ENCODE measurements around the gene SH3RF3.

The SH3RF3 gene

DNA sequence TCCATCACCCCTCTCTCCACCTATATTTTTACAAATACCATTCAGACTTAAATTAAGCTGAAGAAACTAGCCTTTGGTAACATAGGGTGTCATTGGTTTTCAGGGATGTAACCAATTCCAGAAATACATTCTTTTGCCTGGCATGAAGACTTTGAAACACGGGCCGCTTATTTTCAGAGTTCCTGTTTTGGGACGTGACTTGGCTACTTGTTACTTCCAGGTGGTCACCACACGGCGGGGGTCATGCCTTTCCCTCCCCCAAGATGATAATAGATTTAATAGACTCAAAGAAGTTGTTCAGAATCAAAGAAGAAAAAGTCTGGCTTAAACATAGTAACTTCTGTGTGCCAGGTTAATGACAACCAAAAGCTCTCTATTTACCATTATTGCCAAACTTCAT is 374.2 kb downstream of the SH3RF3 start:
- no peak for DNase-seq (ENCODE audit: low read depth)

DNA sequence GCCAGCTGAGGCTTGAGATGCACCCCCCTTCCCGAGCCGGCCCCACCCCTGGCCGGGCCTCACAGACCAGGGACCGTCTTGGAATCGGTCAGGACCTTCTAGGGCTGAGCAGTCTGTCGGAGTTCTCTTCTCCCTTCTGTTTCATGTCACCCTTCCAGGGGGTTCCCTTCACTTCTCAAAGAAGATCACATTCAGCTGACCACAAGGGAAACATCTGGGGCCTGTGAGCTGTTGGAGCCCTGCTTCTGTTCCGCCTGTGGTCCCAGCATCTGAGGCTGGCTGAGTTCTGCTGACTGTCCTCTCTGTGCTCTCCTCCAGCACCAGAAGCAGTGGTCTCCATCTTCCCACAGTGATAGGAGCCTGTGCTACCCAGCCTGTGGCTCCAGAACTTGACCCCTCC is 378.2 kb downstream of the SH3RF3 start:
- no peak for DNase-seq (ENCODE audit: low read depth)

GRCh38 chr2:109507828-109508227 is 378.8 kb downstream of the SH3RF3 start:
- no peak for DNase-seq (ENCODE audit: low read depth)

GRCh38 chr2:109508556-109508955 is 379.6 kb downstream of the SH3RF3 start:
- no peak for DNase-seq (ENCODE audit: low read depth)

GRCh38 chr2:109510136-109511028 is 381.4 kb downstream of the SH3RF3 start:
- DNase-seq (ENCODE audit: low read depth): peak; percentile 69

GRCh38 chr2:109511168-109511567 is 382.2 kb downstream of the SH3RF3 start:
- DNase-seq (ENCODE audit: low read depth): no peak

GRCh38 chr2:109512076-109512475 is 383.1 kb downstream of the SH3RF3 start:
- no peak for DNase-seq (ENCODE audit: low read depth)

- DNase-seq (ENCODE audit: low read depth): no peak
Measured at GRCh38 chr2:109513230-109513629, 384.2 kb downstream of the SH3RF3 start.

DNA sequence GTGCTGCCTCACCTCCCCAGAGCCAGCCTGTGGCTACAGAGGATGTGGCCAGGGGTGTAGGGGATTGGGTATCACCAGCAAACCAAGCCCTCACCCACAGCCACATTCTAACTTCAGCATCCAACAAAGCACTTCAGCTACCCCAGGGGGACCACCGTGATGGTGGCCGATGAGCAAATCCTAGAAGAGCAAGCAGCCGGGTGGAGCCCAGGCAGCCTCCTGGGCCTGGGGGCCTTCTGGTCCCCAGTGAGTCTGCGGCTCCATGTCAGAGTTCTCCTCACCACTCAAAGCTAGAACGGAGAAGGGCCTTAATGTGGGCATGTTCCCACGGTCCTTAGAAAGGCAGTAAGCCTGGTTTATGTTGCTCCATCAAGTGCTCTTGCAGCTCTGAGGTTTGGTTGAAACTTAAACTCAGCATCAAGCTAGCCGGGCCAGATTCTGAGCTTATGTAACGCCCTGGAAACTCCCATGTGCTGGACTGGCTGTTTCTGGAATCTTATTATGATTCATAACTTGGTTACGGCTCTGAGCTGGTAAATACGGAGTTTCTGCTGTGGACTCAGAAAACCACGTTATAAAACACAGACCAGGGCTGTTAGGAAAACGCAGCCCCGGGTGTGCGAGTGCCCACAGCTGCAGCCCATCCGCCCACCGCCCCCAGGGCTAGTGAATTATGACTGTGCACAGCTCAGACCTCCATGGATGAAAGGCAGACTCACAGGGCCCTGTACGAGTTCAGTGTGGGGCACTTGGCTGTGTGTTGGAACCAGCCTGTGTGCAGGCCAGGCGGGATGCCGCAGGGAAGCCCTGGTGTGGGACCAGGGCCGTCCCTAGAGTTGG is 385.0 kb downstream of the SH3RF3 start:
- DNase-seq (ENCODE audit: low read depth): no peak

DNA sequence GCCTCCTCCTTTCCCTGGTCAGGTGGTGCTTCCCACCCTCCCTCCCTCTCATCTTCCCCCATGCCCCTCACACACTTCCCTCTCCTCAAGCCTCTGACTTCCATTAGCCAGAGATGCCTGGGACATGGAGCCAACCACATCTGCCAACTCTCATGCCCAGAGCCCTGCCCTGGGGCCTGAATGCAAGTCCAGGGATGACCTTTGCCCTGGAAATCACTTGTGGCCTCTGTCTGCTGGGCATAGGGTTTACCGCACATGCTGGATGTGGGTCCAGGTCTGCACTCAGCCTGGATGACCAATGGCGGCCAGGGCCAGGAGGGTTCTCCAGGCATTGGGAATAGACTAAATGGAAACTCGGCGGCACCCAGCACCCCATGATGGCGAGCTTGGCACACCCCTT is 385.9 kb downstream of the SH3RF3 start:
- DNase-seq (ENCODE audit: low read depth): no peak

- DNase-seq (ENCODE audit: low read depth): no peak
Measured at GRCh38 chr2:109516445-109517117, 387.6 kb downstream of the SH3RF3 start.

GRCh38 chr2:109517118-109517889 is 388.3 kb downstream of the SH3RF3 start:
- DNase-seq (ENCODE audit: low read depth): no peak

GRCh38 chr2:109519513-109519912 is 390.5 kb downstream of the SH3RF3 start:
- no peak for DNase-seq (ENCODE audit: low read depth)

DNA sequence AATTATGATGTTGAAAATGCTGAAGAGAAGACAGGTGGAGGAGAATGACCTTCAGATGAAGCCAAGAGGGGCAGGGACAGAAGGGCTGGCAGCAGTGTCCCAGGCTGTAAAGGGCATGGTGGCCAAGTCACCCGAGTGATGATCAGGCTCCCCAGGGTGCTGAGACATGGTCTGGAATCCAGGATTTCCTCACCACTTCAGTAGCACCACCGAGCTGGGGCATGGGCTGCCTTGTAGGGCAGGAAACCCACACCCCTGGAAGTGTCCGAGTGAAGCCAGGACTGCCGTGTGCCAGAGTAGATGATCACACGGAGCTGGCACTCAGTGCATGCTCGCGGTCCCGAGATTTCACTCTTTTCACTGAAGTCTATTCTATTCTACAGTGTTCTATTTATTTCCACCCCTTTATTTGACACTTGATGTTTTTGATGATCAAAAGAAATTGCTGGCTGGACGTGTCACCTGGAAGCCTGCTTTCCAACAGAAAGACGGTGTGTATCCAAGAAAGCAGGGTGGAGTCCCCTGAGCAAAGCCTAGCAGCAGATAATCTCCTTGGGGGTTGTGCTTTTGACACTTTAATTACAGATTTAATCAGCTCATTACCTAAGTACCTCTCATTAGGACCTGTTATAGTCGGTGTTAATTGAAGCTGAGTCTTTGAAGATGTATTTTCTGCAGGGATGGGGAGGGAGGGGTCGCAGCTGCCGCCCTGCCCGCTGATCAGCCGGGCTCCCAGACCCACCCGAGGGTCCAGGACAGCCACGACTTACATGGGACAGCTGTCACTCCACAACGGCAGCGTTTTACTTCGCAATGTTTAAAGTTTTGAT is 392.4 kb downstream of the SH3RF3 start:
- DNase-seq (ENCODE audit: low read depth): no peak

DNA sequence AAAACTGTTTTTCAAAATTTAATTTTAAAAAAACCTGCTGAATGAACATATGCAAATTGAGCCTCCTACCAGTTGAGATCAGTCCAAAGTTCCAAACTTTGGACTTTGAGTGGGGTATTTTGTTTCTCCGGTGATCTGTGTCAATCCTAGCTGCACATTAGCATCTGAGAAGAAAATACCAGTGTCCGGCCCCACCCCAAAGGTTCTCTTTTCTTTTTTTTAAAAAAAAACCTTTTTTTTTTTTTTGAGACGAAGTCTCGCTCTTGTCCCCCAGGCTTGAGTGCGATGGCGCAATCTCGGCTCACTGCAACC is 393.0 kb downstream of the SH3RF3 start:
- no peak for DNase-seq (ENCODE audit: low read depth)

DNA sequence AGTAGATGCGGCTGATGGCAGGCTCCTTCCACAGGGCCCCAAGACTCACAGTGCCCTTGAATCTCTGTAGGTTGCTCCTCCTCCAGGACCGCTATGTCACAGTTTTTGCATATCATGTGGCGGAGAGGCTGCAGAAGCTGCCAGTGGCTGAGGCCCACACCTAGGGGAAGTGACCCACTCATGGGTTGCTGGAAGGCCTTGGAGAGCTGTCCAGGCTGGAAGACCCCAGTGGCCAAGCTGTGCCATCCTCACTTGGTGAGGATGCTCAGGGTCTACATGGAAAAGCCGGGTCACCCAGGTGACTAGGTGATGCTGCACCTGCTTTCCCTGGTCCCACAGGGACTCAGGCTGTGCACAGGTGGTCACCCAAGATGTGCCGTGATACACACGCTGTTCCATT is 394.1 kb downstream of the SH3RF3 start:
- DNase-seq (ENCODE audit: low read depth): no peak

- no peak for DNase-seq (ENCODE audit: low read depth)
Measured at GRCh38 chr2:109523536-109524361, 394.7 kb downstream of the SH3RF3 start.

- DNase-seq (ENCODE audit: low read depth): no peak
Measured at GRCh38 chr2:109525836-109526235, 396.8 kb downstream of the SH3RF3 start.

DNA sequence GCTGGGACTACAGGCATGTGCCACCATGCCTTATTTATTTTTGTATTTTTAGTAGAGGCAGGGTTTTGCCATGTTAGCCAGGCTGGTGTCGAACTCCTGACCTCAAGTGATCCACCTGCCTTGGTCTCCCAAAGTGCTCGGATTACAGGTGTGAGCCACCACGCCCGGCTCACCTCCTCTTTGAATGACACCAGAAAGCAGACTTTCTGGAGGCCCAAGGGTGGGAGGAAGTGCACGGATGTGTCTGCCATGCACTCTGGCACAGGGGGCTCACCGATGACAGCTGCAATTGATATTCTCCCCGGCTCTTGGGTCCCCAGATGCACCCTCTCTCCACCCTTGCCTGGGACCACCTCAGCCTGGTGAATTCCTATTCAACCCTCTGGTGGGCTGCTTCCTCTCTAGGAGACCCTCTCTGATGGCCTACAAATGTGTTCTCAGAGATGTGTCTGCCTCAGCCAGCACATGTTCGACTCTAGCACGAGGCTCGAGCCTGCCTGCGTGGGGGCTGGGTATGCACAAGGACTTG is 397.5 kb downstream of the SH3RF3 start:
- no peak for DNase-seq (ENCODE audit: low read depth)

DNA sequence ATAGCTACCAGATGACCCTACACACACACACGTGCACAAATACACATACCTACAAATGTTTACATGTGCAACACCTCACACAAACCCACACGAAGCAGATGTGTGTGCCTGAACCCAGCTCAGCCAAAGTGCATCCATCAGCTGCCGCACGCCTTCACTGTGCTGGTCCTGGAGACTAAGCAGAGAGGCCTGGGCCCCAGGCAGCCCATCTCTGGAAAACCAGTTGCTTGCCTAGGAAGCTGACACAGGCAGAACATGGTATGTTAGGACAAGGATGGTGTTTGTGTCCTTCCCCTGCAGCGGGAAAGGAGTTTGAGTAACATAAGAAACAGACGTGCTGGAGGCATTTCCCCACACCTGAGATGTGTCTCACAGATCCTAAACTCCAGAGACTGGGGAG is 398.1 kb downstream of the SH3RF3 start:
- no peak for DNase-seq (ENCODE audit: low read depth)

Measured in activated T-cell treated with anti-CD3 and anti-CD28 coated beads for 24 hours (primary cell).